WTC11 (cell line): Measurements from ENCODE around the gene GPR108. TPM values are rescaled to one million over a fixed set of nuclear protein-coding genes. Genes with fewer than 3 reads are reported as not detected.
A peak's percentile ranks its signal among the peaks of the same experiment; 100 is the strongest.

Experiments used
- ATAC-seq: fragments of 200-7000 bp; cut with Tn5 transposase; 2 replicates; pipeline ENCODE4 v1.10.0; 2021; ENCODE audit warnings: mild to moderate bottlenecking, moderate library complexity
- CTCF ChIA-PET: fragments of 300-600 bp; sonication (Branson Sonifier 250); formaldehyde crosslinking; loops from one replicate; lab custom pipeline; 2021; ENCODE audit warnings: antibody characterized with exemption; lab: Charles Lee
- POLR2A ChIA-PET: fragments of 350-600 bp; sonication (Branson Sonifier 250); formaldehyde crosslinking; loops from one replicate; lab custom pipeline; 2021; ENCODE audit warnings: antibody characterized with exemption; lab: Charles Lee
- DNase-seq: peaks from one replicate; pipeline ENCODE4 v3.0.0; 2021; ENCODE audit warnings: low spot score
- H3K27ac Mint-ChIP-seq: 2 replicates; pipeline ENCODE4 v1.8.0; 2021; ENCODE audit warnings: mixed read lengths
- H3K27me3 Mint-ChIP-seq: 2 replicates; pipeline ENCODE4 v1.8.0; 2021; ENCODE audit warnings: low read depth, mild to moderate bottlenecking, moderate library complexity, mixed read lengths
- H3K36me3 Mint-ChIP-seq: 2 replicates; pipeline ENCODE4 v1.8.0; 2021; ENCODE audit warnings: mixed read lengths
- H3K4me1 Mint-ChIP-seq: 2 replicates; pipeline ENCODE4 v1.8.0; 2022; ENCODE audit warnings: mixed read lengths
- H3K4me3 Mint-ChIP-seq: 2 replicates; pipeline ENCODE4 v1.8.0; 2021; ENCODE audit warnings: mild to moderate bottlenecking, moderate library complexity, mixed read lengths
- H3K9me3 Mint-ChIP-seq: 2 replicates; pipeline ENCODE4 v1.8.0; 2021; ENCODE audit warnings: mixed read lengths
- CREM ChIP-seq: sonication (generic); formaldehyde crosslinking; IDR thresholded peaks from 2 replicates; pipeline ENCODE4 v1.8.1; 2022; ENCODE audit warnings: mild to moderate bottlenecking, missing genetic modification reagents, moderate library complexity
- FOXJ3 ChIP-seq: sonication (generic); formaldehyde crosslinking; IDR thresholded peaks from 2 replicates; pipeline ENCODE4 v1.9.0; 2021; ENCODE audit warnings: missing genetic modification reagents, mild to moderate bottlenecking, borderline replicate concordance
- FOXP1 ChIP-seq: sonication (generic); formaldehyde crosslinking; IDR thresholded peaks from 2 replicates; pipeline ENCODE4 v1.8.0; 2022; ENCODE audit warnings: missing genetic modification reagents, mild to moderate bottlenecking, moderate library complexity, borderline replicate concordance
- GABPB1 ChIP-seq: sonication (generic); formaldehyde crosslinking; IDR thresholded peaks from 2 replicates; pipeline ENCODE4 v1.8.1; 2023; ENCODE audit warnings: mild to moderate bottlenecking, missing genetic modification reagents
- JAZF1 ChIP-seq: fragments of 250-450 bp; sonication (Bioruptor Pico); IDR thresholded peaks from 2 replicates; pipeline ENCODE4 v1.9.0; 2021; ENCODE audit warnings: moderate library complexity, mild to moderate bottlenecking, inconsistent platforms
- JUN ChIP-seq: sonication (generic); formaldehyde crosslinking; IDR thresholded peaks from 2 replicates; pipeline ENCODE4 v1.8.0; 2023; ENCODE audit warnings: mild to moderate bottlenecking, missing genetic modification reagents
- KAT7 ChIP-seq: sonication (generic); formaldehyde crosslinking; IDR thresholded peaks from 2 replicates; pipeline ENCODE4 v1.8.1; 2023; ENCODE audit warnings: missing genetic modification reagents, mild to moderate bottlenecking, borderline replicate concordance
- MYBL2 ChIP-seq: sonication (generic); formaldehyde crosslinking; IDR thresholded peaks from 2 replicates; pipeline ENCODE4 v1.8.1; 2023; ENCODE audit warnings: mild to moderate bottlenecking, moderate library complexity, missing genetic modification reagents
- NFATC4 ChIP-seq: fragments of 250-450 bp; sonication (Bioruptor Pico); IDR thresholded peaks from 2 replicates; pipeline ENCODE4 v1.9.0; 2021; ENCODE audit warnings: mild to moderate bottlenecking
- NFYB ChIP-seq: sonication (generic); formaldehyde crosslinking; conservative IDR thresholded peaks from 2 replicates; pipeline ENCODE4 v1.8.0; 2022; ENCODE audit warnings: low read depth, missing genetic modification reagents
- TEAD1 ChIP-seq: sonication (generic); formaldehyde crosslinking; IDR thresholded peaks from 2 replicates; pipeline ENCODE4 v1.8.0; 2022; ENCODE audit warnings: mild to moderate bottlenecking, missing genetic modification reagents
- ZNF138 ChIP-seq: sonication (generic); formaldehyde crosslinking; conservative IDR thresholded peaks from 2 replicates; pipeline ENCODE4 v1.8.1; 2022; ENCODE audit warnings: mild to moderate bottlenecking, moderate library complexity, missing genetic modification reagents
- ZNF219 ChIP-seq: sonication (generic); formaldehyde crosslinking; IDR thresholded peaks from 2 replicates; pipeline ENCODE4 v1.8.0; 2023; ENCODE audit warnings: missing genetic modification reagents, mild to moderate bottlenecking, borderline replicate concordance
- total RNA-seq: library from RNA; stranded (reverse); gene quantifications from 3 replicates; pipeline ENCODE4 v1.2.3, GENCODE V29; 2021
- TF ChIP-seq, protein P1 (sequence below): sonication (generic); formaldehyde crosslinking; IDR thresholded peaks from 2 replicates; pipeline ENCODE4 v1.8.0; 2022; ENCODE audit warnings: mild to moderate bottlenecking, missing genetic modification reagents
- TF ChIP-seq, protein P2 (sequence below): sonication (generic); formaldehyde crosslinking; IDR thresholded peaks from 2 replicates; pipeline ENCODE4 v1.8.1; 2023; ENCODE audit warnings: mild to moderate bottlenecking, missing genetic modification reagents, moderate library complexity
- TF ChIP-seq, protein P3 (sequence below): fragments of 250-450 bp; sonication (Bioruptor Pico); conservative IDR thresholded peaks from 2 replicates; pipeline ENCODE4 v1.9.0; 2021; ENCODE audit warnings: mild to moderate bottlenecking
- TF ChIP-seq, protein P4 (sequence below): fragments of 200-600 bp; IDR thresholded peaks from 2 replicates; pipeline ENCODE4 v1.8.0; 2022; ENCODE audit warnings: antibody characterized with exemption
- TF ChIP-seq, protein P5 (sequence below): sonication (generic); formaldehyde crosslinking; IDR thresholded peaks from 2 replicates; pipeline ENCODE4 v1.8.1; 2023; ENCODE audit warnings: mild to moderate bottlenecking, moderate library complexity, missing genetic modification reagents
- TF ChIP-seq, protein P6 (sequence below): sonication (generic); formaldehyde crosslinking; IDR thresholded peaks from 2 replicates; pipeline ENCODE4 v1.8.0; 2022; ENCODE audit warnings: missing genetic modification reagents

GPR108 gene
- total RNA-seq, 1 experiment from 2014 or later = 48.7 TPM

DNA sequence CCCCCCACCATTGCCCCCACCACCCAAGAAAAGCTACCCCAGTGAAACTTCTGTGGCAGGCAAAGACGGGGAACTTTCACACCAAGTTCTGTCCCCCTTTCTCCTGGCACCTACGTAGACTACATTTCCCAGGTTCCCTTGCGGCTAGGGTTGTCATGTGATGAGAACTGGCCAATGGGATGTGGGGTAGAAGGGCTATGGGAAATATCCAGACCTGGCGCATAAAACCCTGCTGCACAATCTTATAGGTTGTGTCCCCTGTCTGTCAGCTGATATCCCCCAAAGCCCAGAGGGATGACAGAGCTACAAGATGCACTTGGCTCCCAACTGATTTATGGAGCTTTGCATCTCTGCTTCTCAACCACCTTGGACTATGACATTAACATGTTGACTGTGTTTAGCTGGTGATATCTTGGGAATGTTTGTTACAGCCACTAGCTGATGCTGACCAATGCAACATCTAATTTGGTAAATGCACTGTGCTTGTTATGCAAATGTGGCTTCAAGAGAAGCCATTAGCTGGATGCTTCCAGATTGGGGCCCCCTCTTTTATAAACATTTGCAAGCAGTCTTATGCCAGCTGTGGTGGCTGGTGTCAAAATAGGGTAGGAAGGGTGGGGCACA lies 23.8 kb upstream of the GPR108 start:
- no peak for ATAC-seq
- Mint-ChIP-seq H3K27me3 (no peaks in the 10 kb centered on the region), H3K4me1 (peaks cover 10% of the 10 kb centered on the region), H3K4me3 (no peak overlapping the region), H3K27ac (no peak overlapping the region), H3K9me3 (peaks cover 4% of the 10 kb centered on the region; the same call in 1 of the 2 replicates), H3K36me3 (peaks cover 19% of the 10 kb centered on the region)
- CTCF ChIA-PET = interaction anchor here (1.2 to 1.4 kb wide), 2 partner anchors 23 to 102 kb away, joined by 3 read pairs; no protein-coding TSS in a partner anchor
- TF ChIP-seq, protein P1, sequence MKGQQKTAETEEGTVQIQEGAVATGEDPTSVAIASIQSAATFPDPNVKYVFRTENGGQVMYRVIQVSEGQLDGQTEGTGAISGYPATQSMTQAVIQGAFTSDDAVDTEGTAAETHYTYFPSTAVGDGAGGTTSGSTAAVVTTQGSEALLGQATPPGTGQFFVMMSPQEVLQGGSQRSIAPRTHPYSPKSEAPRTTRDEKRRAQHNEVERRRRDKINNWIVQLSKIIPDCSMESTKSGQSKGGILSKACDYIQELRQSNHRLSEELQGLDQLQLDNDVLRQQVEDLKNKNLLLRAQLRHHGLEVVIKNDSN (CRISPR knock-in tag) = peak; percentile 87
- peak; percentile 53; the same call in 1 of the 2 replicates for TF ChIP-seq NFYB (CRISPR knock-in tag)
- no peak for TF ChIP-seq FOXP1
- TF ChIP-seq, protein P2, sequence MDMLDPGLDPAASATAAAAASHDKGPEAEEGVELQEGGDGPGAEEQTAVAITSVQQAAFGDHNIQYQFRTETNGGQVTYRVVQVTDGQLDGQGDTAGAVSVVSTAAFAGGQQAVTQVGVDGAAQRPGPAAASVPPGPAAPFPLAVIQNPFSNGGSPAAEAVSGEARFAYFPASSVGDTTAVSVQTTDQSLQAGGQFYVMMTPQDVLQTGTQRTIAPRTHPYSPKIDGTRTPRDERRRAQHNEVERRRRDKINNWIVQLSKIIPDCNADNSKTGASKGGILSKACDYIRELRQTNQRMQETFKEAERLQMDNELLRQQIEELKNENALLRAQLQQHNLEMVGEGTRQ = peak; percentile 90
- POLR2A ChIA-PET = interaction anchor here (0.5 to 1.7 kb wide), 2 partner anchors 23 to 847 kb away, joined by 3 to 5 read pairs; partner anchors contain the start of gene GPR108
- DNase-seq = no peak

DNA sequence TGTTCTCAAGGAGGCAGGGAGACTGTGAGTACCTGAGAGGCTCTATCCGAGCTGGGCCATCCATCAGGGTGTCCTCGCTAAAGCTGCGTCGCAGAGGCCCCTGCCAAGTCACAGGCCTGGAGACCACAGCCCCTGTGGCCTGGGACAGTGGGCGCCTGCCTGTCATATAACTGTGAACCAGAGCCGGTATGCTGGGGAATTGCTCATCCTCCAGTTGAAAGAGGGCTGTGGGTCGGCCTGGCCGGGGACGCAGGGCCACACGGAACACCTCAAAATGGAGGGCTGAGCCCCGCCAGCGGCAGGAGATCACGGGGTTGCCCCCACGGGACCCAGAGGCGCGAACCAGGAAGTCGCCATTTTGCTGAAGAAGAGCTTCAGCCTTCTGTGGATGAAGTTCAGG lies 23.2 kb upstream of the GPR108 start:
- DNase-seq (no peak), ATAC-seq (no peak)
- Mint-ChIP-seq H3K4me3 (no peak overlapping the region), H3K9me3 (peaks cover 4% of the 10 kb centered on the region; the same call in 1 of the 2 replicates), H3K4me1 (peaks cover 5% of the 10 kb centered on the region), H3K27ac (no peak overlapping the region), H3K27me3 (no peaks in the 10 kb centered on the region), H3K36me3 (peaks cover 19% of the 10 kb centered on the region)
- POLR2A ChIA-PET = interaction anchor here (1.7 kb wide), 1 partner anchor 23 kb away, joined by 5 read pairs; the partner anchor contains the start of gene GPR108
- TF ChIP-seq GABPB1 (CRISPR knock-in tag) = no peak
- TF ChIP-seq MYBL2 (CRISPR knock-in tag) = no peak
- no peak for TF ChIP-seq JUN
- TF ChIP-seq, protein P3, sequence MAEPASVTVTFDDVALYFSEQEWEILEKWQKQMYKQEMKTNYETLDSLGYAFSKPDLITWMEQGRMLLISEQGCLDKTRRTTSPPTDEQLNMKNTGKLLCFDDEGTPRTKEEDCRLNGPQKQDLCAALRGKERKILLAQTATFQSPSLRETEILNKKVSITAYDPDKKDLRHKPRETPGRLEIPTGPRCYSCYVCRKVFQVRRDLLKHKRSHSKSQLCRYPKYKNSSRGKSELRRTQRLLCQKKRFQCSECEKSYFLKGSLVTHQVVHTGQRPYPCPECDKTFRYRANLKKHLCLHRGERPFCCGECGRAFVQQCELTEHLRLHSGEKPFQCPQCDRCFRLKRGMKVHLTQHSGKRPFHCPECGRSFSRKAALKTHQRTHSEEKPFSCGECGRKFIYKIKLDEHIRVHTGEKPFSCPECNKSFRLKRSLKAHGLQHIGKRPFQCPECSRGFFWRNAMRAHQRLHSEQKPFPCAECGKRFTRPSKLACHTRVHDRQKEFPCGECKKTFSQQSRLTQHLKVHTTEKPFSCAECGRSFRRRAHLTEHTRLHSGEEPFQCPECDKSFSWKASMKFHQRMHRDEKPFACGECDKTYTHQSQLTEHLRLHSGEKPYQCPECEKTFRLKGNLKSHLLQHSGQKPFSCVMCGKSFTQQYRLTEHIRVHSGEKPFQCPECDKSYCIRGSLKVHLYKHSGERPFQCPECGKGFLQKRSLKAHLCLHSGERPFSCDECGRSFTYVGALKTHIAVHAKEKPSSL (CRISPR knock-in tag) = no peak
- TF ChIP-seq KAT7 (CRISPR knock-in tag) = no peak
- no peak for TF ChIP-seq ZNF219 (CRISPR knock-in tag)
- TF ChIP-seq, protein P4, sequence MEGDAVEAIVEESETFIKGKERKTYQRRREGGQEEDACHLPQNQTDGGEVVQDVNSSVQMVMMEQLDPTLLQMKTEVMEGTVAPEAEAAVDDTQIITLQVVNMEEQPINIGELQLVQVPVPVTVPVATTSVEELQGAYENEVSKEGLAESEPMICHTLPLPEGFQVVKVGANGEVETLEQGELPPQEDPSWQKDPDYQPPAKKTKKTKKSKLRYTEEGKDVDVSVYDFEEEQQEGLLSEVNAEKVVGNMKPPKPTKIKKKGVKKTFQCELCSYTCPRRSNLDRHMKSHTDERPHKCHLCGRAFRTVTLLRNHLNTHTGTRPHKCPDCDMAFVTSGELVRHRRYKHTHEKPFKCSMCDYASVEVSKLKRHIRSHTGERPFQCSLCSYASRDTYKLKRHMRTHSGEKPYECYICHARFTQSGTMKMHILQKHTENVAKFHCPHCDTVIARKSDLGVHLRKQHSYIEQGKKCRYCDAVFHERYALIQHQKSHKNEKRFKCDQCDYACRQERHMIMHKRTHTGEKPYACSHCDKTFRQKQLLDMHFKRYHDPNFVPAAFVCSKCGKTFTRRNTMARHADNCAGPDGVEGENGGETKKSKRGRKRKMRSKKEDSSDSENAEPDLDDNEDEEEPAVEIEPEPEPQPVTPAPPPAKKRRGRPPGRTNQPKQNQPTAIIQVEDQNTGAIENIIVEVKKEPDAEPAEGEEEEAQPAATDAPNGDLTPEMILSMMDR = no peak
- no peak for TF ChIP-seq TEAD1 (CRISPR knock-in tag)
- TF ChIP-seq ZNF138 (CRISPR knock-in tag) = no peak
- no peak for TF ChIP-seq FOXJ3 (CRISPR knock-in tag)
- no peak for TF ChIP-seq JAZF1 (CRISPR knock-in tag)
- no peak for TF ChIP-seq NFATC4 (CRISPR knock-in tag)
- TF ChIP-seq, protein P5, sequence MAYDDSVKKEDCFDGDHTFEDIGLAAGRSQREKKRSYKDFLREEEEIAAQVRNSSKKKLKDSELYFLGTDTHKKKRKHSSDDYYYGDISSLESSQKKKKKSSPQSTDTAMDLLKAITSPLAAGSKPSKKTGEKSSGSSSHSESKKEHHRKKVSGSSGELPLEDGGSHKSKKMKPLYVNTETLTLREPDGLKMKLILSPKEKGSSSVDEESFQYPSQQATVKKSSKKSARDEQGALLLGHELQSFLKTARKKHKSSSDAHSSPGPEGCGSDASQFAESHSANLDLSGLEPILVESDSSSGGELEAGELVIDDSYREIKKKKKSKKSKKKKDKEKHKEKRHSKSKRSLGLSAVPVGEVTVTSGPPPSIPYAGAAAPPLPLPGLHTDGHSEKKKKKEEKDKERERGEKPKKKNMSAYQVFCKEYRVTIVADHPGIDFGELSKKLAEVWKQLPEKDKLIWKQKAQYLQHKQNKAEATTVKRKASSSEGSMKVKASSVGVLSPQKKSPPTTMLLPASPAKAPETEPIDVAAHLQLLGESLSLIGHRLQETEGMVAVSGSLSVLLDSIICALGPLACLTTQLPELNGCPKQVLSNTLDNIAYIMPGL (CRISPR knock-in tag) = no peak
- no peak for TF ChIP-seq NFYB (CRISPR knock-in tag)
- no peak for TF ChIP-seq CREM (CRISPR knock-in tag)
- TF ChIP-seq, protein P6, sequence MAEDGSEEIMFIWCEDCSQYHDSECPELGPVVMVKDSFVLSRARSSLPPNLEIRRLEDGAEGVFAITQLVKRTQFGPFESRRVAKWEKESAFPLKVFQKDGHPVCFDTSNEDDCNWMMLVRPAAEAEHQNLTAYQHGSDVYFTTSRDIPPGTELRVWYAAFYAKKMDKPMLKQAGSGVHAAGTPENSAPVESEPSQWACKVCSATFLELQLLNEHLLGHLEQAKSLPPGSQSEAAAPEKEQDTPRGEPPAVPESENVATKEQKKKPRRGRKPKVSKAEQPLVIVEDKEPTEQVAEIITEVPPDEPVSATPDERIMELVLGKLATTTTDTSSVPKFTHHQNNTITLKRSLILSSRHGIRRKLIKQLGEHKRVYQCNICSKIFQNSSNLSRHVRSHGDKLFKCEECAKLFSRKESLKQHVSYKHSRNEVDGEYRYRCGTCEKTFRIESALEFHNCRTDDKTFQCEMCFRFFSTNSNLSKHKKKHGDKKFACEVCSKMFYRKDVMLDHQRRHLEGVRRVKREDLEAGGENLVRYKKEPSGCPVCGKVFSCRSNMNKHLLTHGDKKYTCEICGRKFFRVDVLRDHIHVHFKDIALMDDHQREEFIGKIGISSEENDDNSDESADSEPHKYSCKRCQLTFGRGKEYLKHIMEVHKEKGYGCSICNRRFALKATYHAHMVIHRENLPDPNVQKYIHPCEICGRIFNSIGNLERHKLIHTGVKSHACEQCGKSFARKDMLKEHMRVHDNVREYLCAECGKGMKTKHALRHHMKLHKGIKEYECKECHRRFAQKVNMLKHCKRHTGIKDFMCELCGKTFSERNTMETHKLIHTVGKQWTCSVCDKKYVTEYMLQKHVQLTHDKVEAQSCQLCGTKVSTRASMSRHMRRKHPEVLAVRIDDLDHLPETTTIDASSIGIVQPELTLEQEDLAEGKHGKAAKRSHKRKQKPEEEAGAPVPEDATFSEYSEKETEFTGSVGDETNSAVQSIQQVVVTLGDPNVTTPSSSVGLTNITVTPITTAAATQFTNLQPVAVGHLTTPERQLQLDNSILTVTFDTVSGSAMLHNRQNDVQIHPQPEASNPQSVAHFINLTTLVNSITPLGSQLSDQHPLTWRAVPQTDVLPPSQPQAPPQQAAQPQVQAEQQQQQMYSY (CRISPR knock-in tag) = no peak
- CTCF ChIA-PET = interaction anchor here (1.2 to 1.4 kb wide), 2 partner anchors 22 to 103 kb away, joined by 3 read pairs; no protein-coding TSS in a partner anchor
